WERI-Rb-1 (cell line): ENCODE data around the gene TBCD.

Source experiments
- DNase-seq: peaks from one replicate; pipeline ENCODE4 v3.0.0-alpha.2; 2020
- H3K27ac ChIP-seq: fragments of 250-450 bp; sonication (Bioruptor Pico); 2 replicates; pipeline ENCODE4 v1.5.1; 2020; ENCODE audit warnings: mild to moderate bottlenecking, moderate library complexity
- H3K27me3 ChIP-seq: fragments of 250-450 bp; sonication (Bioruptor Pico); 2 replicates; pipeline ENCODE4 v1.5.1; 2021; ENCODE audit warnings: mild to moderate bottlenecking, low read depth, moderate library complexity; ENCODE audit not compliant: insufficient read depth, severe bottlenecking
- H3K36me3 ChIP-seq: fragments of 250-450 bp; sonication (Bioruptor Pico); 2 replicates; pipeline ENCODE4 v1.5.1; 2020; ENCODE audit warnings: mild to moderate bottlenecking, moderate library complexity
- H3K4me3 ChIP-seq: 2 replicates; pipeline ENCODE4 v1.5.1; 2011; ENCODE audit warnings: low read depth, mild to moderate bottlenecking, control low read depth, low read length
- H3K9me3 ChIP-seq: fragments of 250-450 bp; sonication (Bioruptor Pico); 2 replicates; pipeline ENCODE4 v1.5.1; 2021; ENCODE audit warnings: mild to moderate bottlenecking, moderate library complexity; ENCODE audit not compliant: severe bottlenecking
- CTCF ChIP-seq: IDR thresholded peaks from 2 replicates; pipeline ENCODE4 v1.5.1; 2011; ENCODE audit warnings: low read depth, mild to moderate bottlenecking, control low read depth, inconsistent platforms, low read length

The TBCD gene

DNA sequence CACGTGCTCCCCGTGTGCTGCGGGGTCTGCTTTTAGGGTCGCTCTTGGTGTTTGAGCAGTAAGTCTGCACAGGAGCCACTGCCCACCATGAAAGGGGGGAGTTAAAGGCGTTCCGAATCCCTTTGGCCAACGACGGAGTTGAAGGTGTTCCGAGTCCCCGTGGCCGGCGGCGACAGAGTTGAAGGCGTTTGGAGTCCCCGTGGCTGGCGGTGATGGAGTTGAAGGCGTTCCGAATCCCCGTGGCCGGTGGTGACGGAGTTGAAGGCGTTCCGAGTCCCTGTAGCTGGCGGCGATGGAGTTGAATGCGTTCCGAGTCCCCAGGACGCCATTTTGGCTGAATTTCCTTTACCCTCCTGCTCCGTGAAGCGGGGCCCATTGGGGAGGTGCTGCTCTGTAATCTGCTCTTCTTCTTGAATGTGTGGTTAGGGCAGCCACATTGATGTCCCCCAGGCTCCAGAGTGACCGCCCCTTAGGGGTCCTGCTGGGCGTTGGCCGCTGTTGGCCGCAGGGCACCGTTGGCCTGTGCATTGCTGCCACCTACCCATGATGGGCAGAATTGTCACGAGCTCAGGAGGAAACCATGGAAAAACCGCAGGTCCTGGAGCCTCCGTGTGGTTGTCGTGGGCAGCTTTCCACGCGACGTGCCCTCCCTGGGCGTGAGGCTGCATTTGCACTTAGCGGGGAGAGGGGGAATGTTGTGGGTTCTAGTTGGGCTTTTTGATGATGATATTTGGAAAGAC is 161.6 kb downstream of the TBCD start:
- no peaks in the 10 kb centered on the region for H3K27me3 ChIP-seq
- TF ChIP-seq CTCF = peak; percentile 68; the same call in 1 of the 2 replicates
- no peak overlapping the region for H3K4me3 ChIP-seq
- peak; percentile 48 for DNase-seq
- no peaks in the 10 kb centered on the region for H3K9me3 ChIP-seq
- H3K36me3 ChIP-seq = peaks cover 73% of the 10 kb centered on the region
- H3K27ac ChIP-seq = no peak overlapping the region

DNA sequence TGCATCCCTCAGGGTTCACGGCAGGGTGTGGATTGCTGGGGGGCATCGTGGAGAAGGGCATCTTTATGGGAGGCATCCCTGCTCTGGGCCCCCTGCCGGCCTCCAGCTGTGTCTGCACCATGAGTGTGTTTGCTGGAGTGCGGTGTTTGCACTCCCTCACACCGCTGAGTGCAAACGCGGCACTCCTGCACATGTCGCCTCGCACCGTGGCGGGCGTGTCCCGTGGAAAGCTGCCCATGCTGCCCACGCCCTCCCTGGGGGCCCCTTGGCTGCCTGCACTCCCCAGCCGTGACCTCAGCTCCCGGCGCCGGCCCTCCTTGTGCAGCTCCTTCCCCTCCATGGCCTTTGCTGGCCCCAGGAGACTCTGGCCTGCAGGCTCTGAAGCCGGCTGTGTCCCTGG is 162.5 kb downstream of the TBCD start:
- Histone ChIP-seq H3K36me3 (peaks cover 75% of the 10 kb centered on the region), H3K4me3 (no peak overlapping the region), H3K27ac (no peak overlapping the region), H3K27me3 (no peaks in the 10 kb centered on the region), H3K9me3 (no peaks in the 10 kb centered on the region)
- no peak for DNase-seq
- no peak for TF ChIP-seq CTCF

DNA sequence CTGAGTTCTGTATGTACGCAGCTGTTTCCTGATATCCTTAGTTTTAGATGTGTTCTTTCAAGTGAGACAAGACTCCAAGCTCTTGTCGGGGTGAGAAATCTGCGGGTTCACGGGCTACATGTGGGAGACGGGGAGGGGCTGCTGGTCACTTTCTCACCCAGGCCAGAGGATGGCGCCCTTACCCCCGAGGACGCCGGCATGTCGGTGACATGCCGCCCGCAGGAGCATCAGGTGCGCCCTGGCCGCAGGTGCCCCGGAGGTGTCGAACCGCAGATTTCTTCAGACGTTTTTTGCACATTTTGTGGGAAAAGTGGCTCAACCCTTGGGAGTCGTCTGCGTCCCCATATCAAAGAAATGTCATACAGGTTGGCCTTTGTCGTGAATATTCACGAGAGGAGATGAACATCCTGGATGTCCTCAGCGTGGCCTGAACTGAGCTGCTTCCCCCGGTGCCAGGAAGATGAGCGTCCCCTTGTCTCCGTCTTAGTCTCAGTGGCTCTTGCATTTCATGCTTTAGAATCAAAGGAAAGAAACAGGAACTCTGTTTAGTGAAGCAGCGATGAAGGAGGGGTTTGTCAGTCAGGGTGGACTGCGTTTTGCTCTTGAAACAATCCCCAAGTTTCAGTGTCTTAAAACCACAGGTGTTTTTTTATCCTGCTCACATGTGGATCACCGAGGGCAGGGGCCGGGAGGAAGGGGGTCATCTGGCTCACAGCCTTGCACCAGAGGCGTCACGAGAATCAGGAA is 163.3 kb downstream of the TBCD start:
- no peak for DNase-seq
- Histone ChIP-seq H3K9me3 (no peaks in the 10 kb centered on the region), H3K4me3 (no peak overlapping the region), H3K27me3 (no peaks in the 10 kb centered on the region), H3K36me3 (peaks cover 74% of the 10 kb centered on the region), H3K27ac (no peak overlapping the region)
- TF ChIP-seq CTCF = peak; percentile 61

DNA sequence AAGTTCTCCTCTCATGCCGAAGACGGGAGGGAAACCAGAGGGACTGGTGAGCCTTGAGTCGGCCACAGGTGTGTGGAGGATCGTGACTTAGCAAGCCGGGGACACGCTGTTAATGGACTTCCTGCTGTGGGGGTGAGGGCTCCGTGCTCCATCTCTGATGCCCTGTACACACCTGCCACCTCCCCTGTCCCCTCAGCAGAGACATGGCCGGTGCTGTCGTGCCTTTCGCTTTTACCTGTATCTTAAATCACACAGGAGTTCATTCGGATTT is 163.8 kb downstream of the TBCD start:
- H3K9me3 ChIP-seq = no peaks in the 10 kb centered on the region
- H3K27me3 ChIP-seq = no peaks in the 10 kb centered on the region
- no peak for DNase-seq
- TF ChIP-seq CTCF = no peak
- H3K27ac ChIP-seq = no peak overlapping the region
- no peak overlapping the region for H3K4me3 ChIP-seq
- peaks cover 74% of the 10 kb centered on the region for H3K36me3 ChIP-seq

DNA sequence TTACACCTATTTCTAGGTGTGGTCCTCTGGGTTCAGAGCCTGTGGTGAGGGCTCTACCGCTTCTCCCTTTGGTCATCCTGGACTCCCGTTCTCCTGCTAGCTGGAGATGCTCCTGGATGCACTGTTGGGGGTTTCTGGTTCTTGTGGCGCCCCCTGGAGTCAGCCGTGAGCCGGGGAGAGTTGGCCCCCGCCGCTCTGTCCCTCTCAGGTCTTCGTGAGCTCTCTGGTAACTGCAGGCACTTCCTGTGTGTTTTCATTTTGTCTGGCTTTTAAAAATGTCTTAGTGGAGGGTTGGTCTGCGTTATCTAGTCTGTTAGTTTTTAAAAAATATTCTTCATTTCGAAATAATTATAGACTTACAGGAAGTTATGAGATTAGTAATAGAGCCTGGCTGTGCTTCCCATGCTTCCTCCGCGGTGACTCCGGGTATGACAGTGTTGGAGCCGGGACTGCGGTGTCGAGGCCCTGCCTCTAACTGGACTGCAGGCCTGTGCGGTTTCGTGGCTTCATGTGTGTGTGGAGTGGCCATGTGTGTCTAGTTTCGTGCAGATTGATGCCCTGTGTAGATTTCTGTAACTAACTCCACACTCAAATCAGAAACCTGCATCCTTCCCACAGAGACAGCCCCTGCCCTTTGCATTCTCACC is 166.0 kb downstream of the TBCD start:
- Histone ChIP-seq H3K27me3 (no peaks in the 10 kb centered on the region), H3K4me3 (no peak overlapping the region), H3K9me3 (no peaks in the 10 kb centered on the region), H3K27ac (no peak overlapping the region), H3K36me3 (peaks cover 72% of the 10 kb centered on the region)
- peak; percentile 56 for DNase-seq
- TF ChIP-seq CTCF = peak; percentile 68
